Panc1 (cell line): Measurements from ENCODE around the gene WDR93.

Experiments used
- POLR2AphosphoS5 ChIP-seq: IDR thresholded peaks from 2 replicates; pipeline ENCODE4 v1.6.1; 2012; ENCODE audit warnings: mild to moderate bottlenecking, low read depth, low read length, moderate library complexity
- SIN3A ChIP-seq: IDR thresholded peaks from 2 replicates; pipeline ENCODE4 v1.6.1; 2012; ENCODE audit warnings: low read depth, mild to moderate bottlenecking, low read length, moderate library complexity, borderline replicate concordance; ENCODE audit not compliant: insufficient read depth
- TF ChIP-seq, protein P1 (sequence below): fragments of 450-650 bp; IDR thresholded peaks from 2 replicates; pipeline ENCODE4 v1.5.1; 2017; ENCODE audit warnings: mild to moderate bottlenecking

DNA sequence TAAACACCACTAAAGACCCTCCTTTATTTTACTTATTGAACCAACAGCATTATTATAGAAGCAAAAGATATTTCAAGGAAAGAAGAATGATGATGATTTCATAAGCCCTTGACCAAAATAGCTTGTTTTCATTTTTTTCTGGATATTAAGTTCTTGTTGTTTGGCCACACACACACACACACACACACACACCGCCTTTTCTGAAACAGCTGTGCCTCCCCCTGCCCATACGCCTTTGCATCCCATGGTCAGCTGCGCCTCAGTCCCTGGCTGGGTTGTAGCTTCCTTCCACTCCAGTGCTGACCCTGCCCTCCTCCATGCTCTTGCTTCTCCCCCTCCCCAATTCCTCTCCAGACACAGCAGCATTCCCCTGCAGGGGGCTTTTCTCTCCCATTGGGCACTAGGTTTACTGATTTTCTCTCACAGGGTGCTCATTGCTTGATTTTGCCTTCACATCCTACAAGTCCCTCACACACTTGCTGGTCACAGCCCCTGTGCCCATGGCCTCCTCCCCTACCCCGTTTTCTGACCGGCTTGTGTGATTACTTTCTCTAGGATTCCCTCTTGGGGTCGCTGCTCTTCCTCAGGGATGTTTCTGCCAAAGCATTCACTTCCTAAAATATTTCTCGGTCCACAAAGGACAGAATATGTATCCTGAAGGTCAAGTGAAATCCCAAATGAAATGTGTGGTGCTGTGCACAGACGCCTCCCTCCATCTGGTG is 42.0 kb downstream of the WDR93 start:
- TF ChIP-seq, protein P1, sequence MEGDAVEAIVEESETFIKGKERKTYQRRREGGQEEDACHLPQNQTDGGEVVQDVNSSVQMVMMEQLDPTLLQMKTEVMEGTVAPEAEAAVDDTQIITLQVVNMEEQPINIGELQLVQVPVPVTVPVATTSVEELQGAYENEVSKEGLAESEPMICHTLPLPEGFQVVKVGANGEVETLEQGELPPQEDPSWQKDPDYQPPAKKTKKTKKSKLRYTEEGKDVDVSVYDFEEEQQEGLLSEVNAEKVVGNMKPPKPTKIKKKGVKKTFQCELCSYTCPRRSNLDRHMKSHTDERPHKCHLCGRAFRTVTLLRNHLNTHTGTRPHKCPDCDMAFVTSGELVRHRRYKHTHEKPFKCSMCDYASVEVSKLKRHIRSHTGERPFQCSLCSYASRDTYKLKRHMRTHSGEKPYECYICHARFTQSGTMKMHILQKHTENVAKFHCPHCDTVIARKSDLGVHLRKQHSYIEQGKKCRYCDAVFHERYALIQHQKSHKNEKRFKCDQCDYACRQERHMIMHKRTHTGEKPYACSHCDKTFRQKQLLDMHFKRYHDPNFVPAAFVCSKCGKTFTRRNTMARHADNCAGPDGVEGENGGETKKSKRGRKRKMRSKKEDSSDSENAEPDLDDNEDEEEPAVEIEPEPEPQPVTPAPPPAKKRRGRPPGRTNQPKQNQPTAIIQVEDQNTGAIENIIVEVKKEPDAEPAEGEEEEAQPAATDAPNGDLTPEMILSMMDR, result no peak; the same call in 1 of the 2 replicates
- TF ChIP-seq SIN3A (no peak), POLR2AphosphoS5 (no peak)
